Panc1 (cell line): Measurements from ENCODE around the gene COL4A2. TPM values are rescaled to one million over a fixed set of nuclear protein-coding genes. Genes with fewer than 3 reads are reported as not detected.

Experiments used
- ATAC-seq: fragments of 200-7000 bp; cut with Tn5 transposase; 2 replicates; pipeline ENCODE4 v1.9.1; 2020; ENCODE audit warnings: mild to moderate bottlenecking, moderate library complexity
- BruUV-seq: library from RNA; stranded (reverse); fragments of 400-500 nt; replicated peaks from 2 replicates; lab custom pipeline; 2021; lab: Mats Ljungman, UMichigan
- CTCF ChIA-PET: fragments of 300-600 bp; sonication (Branson Sonifier 250); formaldehyde crosslinking; loops from one replicate; lab custom pipeline; 2022; ENCODE audit warnings: antibody characterized with exemption; lab: Charles Lee
- POLR2A ChIA-PET: fragments of 300-600 bp; sonication (Branson Sonifier 250); formaldehyde crosslinking; loops from one replicate; lab custom pipeline; 2022; ENCODE audit warnings: antibody characterized with exemption; lab: Charles Lee
- DNase-seq: peaks from one replicate; pipeline ENCODE4 v3.0.0-alpha.2; 2010; ENCODE audit warnings: low read depth, low spot score
- H3K27ac ChIP-seq: 2 replicates; pipeline ENCODE4 v1.5.1; 2011; ENCODE audit warnings: mild to moderate bottlenecking, low read length, inconsistent platforms
- H3K27me3 ChIP-seq: fragments of 200-500 bp; sonication (Bioruptor generic); 2 replicates; pipeline ENCODE4 v1.6.0; 2014; ENCODE audit warnings: low read length, inconsistent platforms; ENCODE audit not compliant: control insufficient read depth, insufficient read depth
- H3K36me3 ChIP-seq: fragments of 200-500 bp; sonication (Bioruptor generic); 2 replicates; pipeline ENCODE4 v1.5.1; 2014; ENCODE audit warnings: inconsistent platforms, mild to moderate bottlenecking, low read length, moderate library complexity; ENCODE audit not compliant: control insufficient read depth, insufficient read depth
- H3K4me1 ChIP-seq: 2 replicates; pipeline ENCODE4 v1.5.1; 2011; ENCODE audit warnings: inconsistent platforms, mild to moderate bottlenecking, low read length, moderate library complexity; ENCODE audit not compliant: control insufficient read depth, insufficient read depth
- H3K4me3 ChIP-seq, 2 experiments: 2 replicates each; pipeline ENCODE4 v1.5.1; 2011 to 2012; ENCODE audit warnings: low read depth in 2 of 2, low read length in 2 of 2, mild to moderate bottlenecking in 2 of 2, inconsistent platforms in 1 of 2, moderate library complexity in 1 of 2
- H3K9me3 ChIP-seq: fragments of 200-500 bp; sonication (Bioruptor generic); 2 replicates; pipeline ENCODE4 v1.5.1; 2014; ENCODE audit warnings: low read depth, mild to moderate bottlenecking, inconsistent platforms, low read length, moderate library complexity; ENCODE audit not compliant: control insufficient read depth, insufficient read depth
- CTCF ChIP-seq: fragments of 450-650 bp; IDR thresholded peaks from 2 replicates; pipeline ENCODE4 v1.5.1; 2017; ENCODE audit warnings: mild to moderate bottlenecking
- POLR2AphosphoS5 ChIP-seq: IDR thresholded peaks from 2 replicates; pipeline ENCODE4 v1.6.1; 2012; ENCODE audit warnings: mild to moderate bottlenecking, low read depth, low read length, moderate library complexity
- REST ChIP-seq, 2 experiments: IDR thresholded peaks; 2 replicates each; pipeline ENCODE4 v1.6.1; 2011 to 2012; ENCODE audit warnings: low read depth in 2 of 2, control low read depth in 1 of 2, low read length in 1 of 2, mild to moderate bottlenecking in 1 of 2, moderate library complexity in 1 of 2; ENCODE audit not compliant: insufficient read depth in 1 of 2
- SIN3A ChIP-seq: IDR thresholded peaks from 2 replicates; pipeline ENCODE4 v1.6.1; 2012; ENCODE audit warnings: low read depth, mild to moderate bottlenecking, low read length, moderate library complexity, borderline replicate concordance; ENCODE audit not compliant: insufficient read depth
- TCF7L2 ChIP-seq: IDR thresholded peaks from 2 replicates; pipeline ENCODE4 v1.6.1; 2011; ENCODE audit warnings: mild to moderate bottlenecking, low read depth, low read length, inconsistent platforms
- in situ Hi-C: cut with HindIII; loops from 2 replicates; pipeline ENCODE4 v1.10.0; 2016; ENCODE audit warnings: low sequenced_read_pairs, low pct_unique_long_range_greater_than_20kb
- intact Hi-C: fragments of 100-400 bp; cut with micrococcal nuclease; formaldehyde crosslinking; loops from one replicate; pipeline ENCODE4 v1.10.0; 2022; ENCODE audit not compliant: unreplicated experiment
- total RNA-seq: library from RNA; stranded (reverse); gene quantifications from one replicate; pipeline ENCODE4 v1.2.1, GENCODE V29; 2021; ENCODE audit not compliant: unreplicated experiment

COL4A2 gene
- total RNA-seq, 1 experiment from 2014 or later: 3.0 TPM

- Histone ChIP-seq H3K9me3 (no peaks in the 10 kb centered on the region), H3K27ac (no peak overlapping the region), H3K4me3 (no peak overlapping the region), H3K27me3 (no peaks in the 10 kb centered on the region), H3K36me3 (no peaks in the 10 kb centered on the region), H3K4me1 (no peaks in the 10 kb centered on the region)
- ChIA-PET CTCF (no interaction called here), POLR2A (no interaction called here)
- ATAC-seq (no peak), DNase-seq (no peak)
- in situ Hi-C loops (no loop called here), intact Hi-C loops (no loop called here)
- TF ChIP-seq TCF7L2: no peak
- TF ChIP-seq REST (IDR thresholded peaks at IDR 0.05; ENCODE audit: insufficient read depth in 1 of 2, low read depth in 2 of 2, low read length in 1 of 2): no peak
- no peak for TF ChIP-seq CTCF
- TF ChIP-seq POLR2AphosphoS5: no peak
- no peak for TF ChIP-seq SIN3A
- no TSS peak for BruUV-seq
These were observed 185.0 kb downstream of the COL4A2 start for GRCh38 chr13:110491869-110492678.

GRCh38 chr13:110492679-110493593 is 185.9 kb downstream of the COL4A2 start:
- DNase-seq (no peak), ATAC-seq (no peak)
- no peaks in the 10 kb centered on the region for H3K9me3 ChIP-seq
- no peak overlapping the region for H3K27ac ChIP-seq
- intact Hi-C loops (no loop called here), in situ Hi-C loops (no loop called here)
- no peak overlapping the region for H3K4me3 ChIP-seq
- BruUV-seq: no TSS peak
- ChIA-PET CTCF (no interaction called here), POLR2A (no interaction called here)
- H3K4me1 ChIP-seq: no peaks in the 10 kb centered on the region
- no peaks in the 10 kb centered on the region for H3K36me3 ChIP-seq
- H3K27me3 ChIP-seq: no peaks in the 10 kb centered on the region
- TF ChIP-seq POLR2AphosphoS5: no peak
- no peak for TF ChIP-seq SIN3A
- TF ChIP-seq TCF7L2: no peak
- TF ChIP-seq CTCF: no peak
- no peak for TF ChIP-seq REST (IDR thresholded peaks at IDR 0.05; ENCODE audit: insufficient read depth in 1 of 2, low read depth in 2 of 2, low read length in 1 of 2)
